HK-2 (cell line): ENCODE results near the gene UNC93A.

Experiments
- DNase-seq: peaks from one replicate; pipeline ENCODE4 v3.0.0-alpha.2; 2018; ENCODE audit not compliant: unreplicated experiment

The UNC93A gene

DNA sequence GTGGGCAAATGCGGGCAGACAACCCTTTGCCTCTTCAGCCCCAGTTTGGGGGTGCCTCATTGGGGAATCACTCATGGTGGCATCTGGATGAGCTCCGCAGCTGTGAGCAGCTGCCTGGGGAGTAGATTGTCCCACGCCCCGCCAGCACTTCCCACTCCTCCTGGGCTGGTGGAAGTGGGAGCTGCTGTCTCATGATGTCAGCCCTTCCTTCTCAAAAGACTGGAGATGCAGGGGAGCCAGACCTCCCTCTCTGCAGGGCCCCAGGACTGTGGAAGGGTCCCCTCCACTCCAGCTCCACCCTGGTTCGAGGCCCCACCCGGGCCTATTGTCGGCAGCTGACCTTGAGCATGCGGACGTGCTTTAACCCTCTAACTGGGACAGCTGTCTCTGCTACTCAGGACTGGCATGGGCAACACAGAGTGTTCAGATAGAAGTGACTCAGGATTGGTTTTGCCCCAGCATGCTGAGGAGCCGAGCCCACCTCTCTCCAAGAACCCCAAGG, 2.0 kb downstream of the UNC93A start:
- no peak for DNase-seq

- no peak for DNase-seq
Observed at GRCh38 chr6:167293590-167294091, 2.5 kb downstream of the UNC93A start.

- no peak for DNase-seq
Observed at GRCh38 chr6:167294241-167294640, 3.1 kb downstream of the UNC93A start.

GRCh38 chr6:167294651-167295494, 3.8 kb downstream of the UNC93A start:
- DNase-seq, result no peak

DNA sequence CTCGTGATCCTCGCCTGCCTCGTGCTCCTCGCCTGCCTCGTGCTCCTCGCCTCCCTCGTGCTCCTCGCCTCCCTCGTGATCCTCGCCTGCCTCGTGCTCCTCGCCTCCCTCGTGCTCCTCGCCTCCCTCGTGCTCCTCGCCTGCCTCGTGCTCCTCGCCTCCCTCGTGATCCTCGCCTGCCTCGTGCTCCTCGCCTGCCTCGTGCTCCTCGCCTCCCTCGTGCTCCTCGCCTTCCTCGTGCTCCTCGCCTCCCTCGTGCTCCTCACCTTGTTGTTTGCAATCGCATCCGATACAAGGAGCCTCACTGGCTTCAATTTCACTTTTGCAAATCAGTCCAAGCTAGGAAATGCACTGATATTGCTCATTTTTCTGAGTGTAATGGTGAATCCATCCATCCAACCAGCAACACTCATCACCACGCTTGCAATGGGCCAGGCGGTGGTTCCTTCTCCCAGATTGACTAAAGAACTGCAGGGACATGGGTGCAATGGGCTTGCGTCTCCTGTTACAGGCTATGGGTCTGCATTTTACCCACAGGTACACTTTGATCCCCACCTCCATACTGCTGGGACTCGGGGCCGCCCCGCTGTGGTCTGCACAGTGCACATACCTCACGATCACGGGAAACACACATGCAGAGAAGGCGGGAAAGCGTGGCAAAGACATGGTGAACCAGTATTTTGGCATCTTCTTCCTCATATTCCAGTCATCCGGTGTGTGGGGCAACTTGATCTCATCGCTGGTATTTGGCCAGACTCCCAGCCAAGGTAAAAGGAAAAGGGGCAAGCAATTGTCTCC, 4.6 kb downstream of the UNC93A start:
- no peak for DNase-seq

GRCh38 chr6:167296293-167296690, 5.2 kb downstream of the UNC93A start:
- no peak for DNase-seq

- DNase-seq, result no peak
Observed at GRCh38 chr6:167296902-167297301, 5.8 kb downstream of the UNC93A start.

GRCh38 chr6:167298127-167298526, 7.0 kb downstream of the UNC93A start:
- DNase-seq, result no peak

DNA sequence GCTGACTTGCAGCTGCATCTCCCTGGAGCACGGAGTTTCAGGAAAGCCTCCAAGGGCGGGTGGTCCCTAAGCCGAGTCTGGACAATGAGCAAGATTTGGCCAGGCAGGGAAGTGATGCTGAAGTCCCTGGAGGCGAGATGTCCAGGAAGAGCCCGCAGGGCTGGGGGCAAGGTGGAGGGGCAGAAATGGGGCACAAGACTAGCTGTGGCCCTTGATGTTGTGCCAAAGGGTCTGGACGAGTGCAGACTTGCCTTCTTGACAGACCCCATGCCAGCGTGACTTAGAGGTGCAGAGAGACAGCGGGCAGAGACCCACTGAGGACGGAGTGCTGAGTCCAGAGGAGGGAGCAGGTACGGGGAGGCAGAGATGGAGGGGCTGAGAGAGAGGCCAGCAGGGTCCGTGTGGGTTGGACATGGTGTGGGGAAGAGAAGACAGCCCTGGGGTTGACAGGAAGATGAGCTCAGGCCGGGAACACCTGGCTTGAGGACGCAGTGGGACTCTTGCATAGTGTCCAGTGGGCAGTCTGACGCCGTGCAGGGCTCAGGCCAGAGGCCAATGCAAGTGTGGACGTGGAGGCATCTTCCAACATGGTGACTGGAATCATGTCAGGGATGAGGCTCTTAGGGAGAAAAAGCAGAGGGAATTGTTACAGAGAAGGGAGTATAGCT, 8.7 kb downstream of the UNC93A start:
- no peak for DNase-seq

- DNase-seq, result no peak
Observed at GRCh38 chr6:167300902-167301777, 10.0 kb downstream of the UNC93A start.

- no peak for DNase-seq
Observed at GRCh38 chr6:167302074-167302473, 11.0 kb downstream of the UNC93A start.

DNA sequence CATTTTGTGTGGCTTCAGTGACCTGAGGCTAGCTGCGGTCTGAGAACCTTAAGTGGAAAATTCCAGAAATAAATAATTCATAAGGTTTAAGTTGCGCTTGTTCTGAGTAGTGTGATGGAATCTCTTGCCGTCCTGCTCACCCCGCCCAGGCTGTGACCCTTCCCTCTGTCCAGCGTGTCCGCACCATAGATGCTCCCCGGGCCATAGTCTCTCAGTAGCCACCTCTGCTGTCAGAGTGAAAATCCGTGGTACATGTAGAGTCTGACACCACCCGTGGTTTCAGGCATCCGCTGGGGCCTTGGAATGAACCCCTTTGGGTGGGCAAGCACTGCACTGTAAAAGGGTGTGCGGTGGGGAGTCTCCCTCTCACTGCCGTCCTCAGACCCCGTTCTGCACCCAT, 11.7 kb downstream of the UNC93A start:
- DNase-seq, result no peak

GRCh38 chr6:167303675-167304625, 12.8 kb downstream of the UNC93A start:
- DNase-seq, result no peak

- DNase-seq, result no peak
Observed at GRCh38 chr6:167304912-167305311, 13.8 kb downstream of the UNC93A start.

- no peak for DNase-seq
Observed at GRCh38 chr6:167305796-167306195, 14.7 kb downstream of the UNC93A start.

DNA sequence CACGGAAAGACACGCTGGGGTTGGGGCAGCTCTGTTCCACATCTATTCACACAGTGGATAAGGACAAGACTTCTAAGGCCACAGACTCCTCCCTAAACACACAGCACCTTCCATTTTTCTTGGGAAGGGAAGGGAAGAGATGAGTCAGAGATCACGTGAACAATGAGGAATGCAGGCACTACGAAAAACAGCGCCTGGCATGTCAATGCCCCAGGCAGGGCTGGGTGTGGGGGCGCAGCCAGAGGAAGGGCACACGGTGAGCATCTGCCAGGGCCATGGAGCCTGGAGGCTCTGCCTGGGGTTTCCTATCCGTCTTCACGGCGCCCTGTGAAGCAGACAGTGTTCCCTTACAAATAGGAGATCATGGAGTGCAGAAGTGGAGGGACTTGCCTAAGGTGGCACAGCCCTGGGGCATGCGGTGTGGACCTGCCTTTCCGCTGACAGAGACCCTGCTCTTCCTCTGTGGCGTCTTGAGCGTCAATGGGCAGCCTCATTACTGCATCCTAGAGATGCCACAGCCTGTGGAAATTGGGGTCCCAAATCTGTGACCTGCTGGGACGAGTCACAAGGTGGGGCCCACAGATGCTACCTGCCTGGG, 15.4 kb downstream of the UNC93A start:
- peak; percentile 16 for DNase-seq

DNA sequence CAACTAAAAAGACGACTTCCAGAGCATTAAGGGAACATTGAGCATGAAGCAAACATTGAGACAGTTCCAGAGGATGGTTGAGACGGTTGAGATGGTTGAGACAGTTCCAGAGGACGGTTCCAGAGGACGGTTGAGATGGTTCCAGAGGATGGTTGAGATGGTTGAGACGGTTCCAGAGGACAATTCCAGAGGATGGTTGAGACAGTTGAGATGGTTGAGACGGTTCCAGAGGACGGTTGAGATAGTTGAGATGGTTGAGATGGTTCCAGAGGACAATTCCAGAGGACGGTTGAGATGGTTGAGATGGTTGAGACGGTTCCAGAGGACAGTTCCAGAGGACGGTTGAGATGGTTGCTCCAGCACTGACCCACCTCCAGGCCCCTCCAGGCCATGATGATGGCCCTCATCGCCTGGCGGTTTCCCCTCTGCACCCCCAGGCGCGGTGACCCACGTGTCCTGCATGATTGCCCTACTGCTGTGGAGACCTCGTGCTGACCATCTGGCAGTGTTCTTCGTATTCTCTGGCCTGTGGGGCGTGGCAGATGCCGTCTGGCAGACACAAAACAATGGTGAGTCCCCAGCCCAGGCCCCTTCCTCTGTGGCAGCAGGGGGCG, 16.3 kb downstream of the UNC93A start:
- no peak for DNase-seq

DNA sequence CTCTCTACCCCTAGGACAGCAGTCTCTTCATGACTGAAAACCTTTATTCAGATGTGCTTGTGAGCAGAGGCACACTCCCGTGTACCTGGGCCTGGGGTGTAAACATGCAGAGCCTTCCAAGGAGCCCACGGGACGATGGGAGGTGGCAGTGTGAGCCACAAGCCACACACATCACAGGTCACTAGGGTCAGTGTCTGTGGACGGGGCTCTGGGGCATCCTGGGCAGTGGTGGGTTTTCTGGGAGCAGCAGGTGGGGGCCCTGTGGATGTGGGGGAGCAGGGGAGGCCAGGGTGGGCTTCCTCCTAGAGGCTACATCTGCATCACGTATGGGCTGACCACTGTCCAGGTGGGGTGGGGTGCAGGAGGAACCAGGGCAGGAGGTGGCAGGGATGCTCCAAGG, 17.1 kb downstream of the UNC93A start:
- no peak for DNase-seq
